Measurements from ENCODE around the gene BMF. TPM values are rescaled to one million over a fixed set of nuclear protein-coding genes. Genes with fewer than 3 reads are reported as not detected.

The BMF gene
- total RNA-seq, 4 donors from 2014 or later: 3.7 to 7.7 (median 5.3) TPM

DNA sequence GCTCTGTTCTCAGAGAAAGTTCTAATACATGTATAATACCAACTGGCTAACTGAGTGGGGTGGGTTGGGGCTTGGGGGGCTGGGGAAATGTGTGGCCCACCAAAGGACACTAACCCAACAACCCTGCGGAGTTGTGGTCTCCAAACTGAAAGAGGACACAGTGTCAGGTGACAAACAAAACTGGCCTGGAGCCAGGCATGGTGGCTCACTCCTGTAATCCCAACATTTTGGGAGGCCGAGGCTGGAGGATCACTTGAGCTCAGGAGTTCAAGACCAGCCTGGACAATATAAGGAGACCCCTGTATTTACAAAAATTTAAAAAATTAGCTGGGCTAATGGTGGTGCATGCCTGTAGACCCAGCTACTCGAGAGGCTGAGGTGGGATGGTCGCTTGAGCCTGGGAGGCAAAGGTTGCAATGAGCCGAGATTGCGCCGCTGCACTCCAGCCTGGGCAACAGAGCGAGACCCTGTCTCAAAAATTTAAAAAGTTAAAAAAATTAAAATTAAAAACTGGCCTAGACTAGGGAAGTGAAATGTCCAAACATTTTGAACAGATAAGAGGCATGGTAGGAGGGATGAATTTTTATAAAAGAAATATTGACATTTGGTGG is 38.0 kb downstream of the BMF start:
- no peak for TF ChIP-seq CTCF (IDR thresholded peaks at IDR 0.05)
- no peak for ATAC-seq (ENCODE audit: low FRiP score)
- no peak for DNase-seq (ENCODE audit: low spot score)

- no peak for TF ChIP-seq CTCF (IDR thresholded peaks at IDR 0.05)
- no peak for ATAC-seq (ENCODE audit: low FRiP score)
- no peak for DNase-seq (ENCODE audit: low spot score)
Measured at GRCh38 chr15:40070166-40070557, 38.5 kb downstream of the BMF start.

GRCh38 chr15:40069178-40070165 is 39.2 kb downstream of the BMF start:
- TF ChIP-seq CTCF (IDR thresholded peaks at IDR 0.05): no peak
- DNase-seq (ENCODE audit: low spot score) (no peak), ATAC-seq (ENCODE audit: low FRiP score) (peak; percentile 61)

GRCh38 chr15:40067921-40068624 is 40.6 kb downstream of the BMF start:
- no peak for TF ChIP-seq CTCF (IDR thresholded peaks at IDR 0.05)
- DNase-seq (ENCODE audit: low spot score) (no peak), ATAC-seq (ENCODE audit: low FRiP score) (no peak)

GRCh38 chr15:40066589-40066988 is 42.1 kb downstream of the BMF start:
- DNase-seq (ENCODE audit: low spot score): no peak
- ATAC-seq (ENCODE audit: low FRiP score): no peak
- no peak for TF ChIP-seq CTCF (IDR thresholded peaks at IDR 0.05)

DNA sequence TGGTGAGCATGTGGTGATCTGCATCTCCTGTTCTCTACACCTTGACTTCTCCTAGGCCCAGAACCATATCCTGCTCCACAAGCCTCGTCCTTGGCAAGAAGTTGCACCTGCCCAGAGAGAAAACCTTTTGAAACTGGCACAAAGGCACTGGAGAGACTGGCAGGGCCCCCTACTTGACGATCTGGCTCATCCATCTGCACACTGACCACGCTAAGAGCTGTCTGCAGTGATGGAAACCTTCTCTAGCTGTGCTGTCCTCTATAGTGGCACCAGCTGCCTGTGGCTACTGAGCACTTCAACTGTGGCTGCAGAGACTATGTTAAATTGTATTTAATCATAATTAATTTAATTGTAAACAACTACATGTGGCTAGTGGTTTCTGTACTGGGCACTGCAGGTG is 43.5 kb downstream of the BMF start:
- ATAC-seq (ENCODE audit: low FRiP score) (no peak), DNase-seq (ENCODE audit: low spot score) (no peak)
- no peak for TF ChIP-seq CTCF (IDR thresholded peaks at IDR 0.05)

All from omental fat pad (tissue), 4 donors.